Stimulated activated CD8-positive, alpha-beta memory T cell treated with anti-CD3 and anti-CD28 coated beads, Interleukin-7, amount 100 ng/mL, for 4 hours (primary cell): Measurements from ENCODE around the gene TTC38.
A peak's percentile ranks its signal among the peaks of the same experiment; 100 is the strongest.

ENCODE experiments used
- DNase-seq, 2 donors: peaks; one replicate each; pipeline ENCODE4 v3.0.0-alpha.2; 2020; ENCODE audit warnings: low read depth in 2 of 2

The TTC38 gene

DNA sequence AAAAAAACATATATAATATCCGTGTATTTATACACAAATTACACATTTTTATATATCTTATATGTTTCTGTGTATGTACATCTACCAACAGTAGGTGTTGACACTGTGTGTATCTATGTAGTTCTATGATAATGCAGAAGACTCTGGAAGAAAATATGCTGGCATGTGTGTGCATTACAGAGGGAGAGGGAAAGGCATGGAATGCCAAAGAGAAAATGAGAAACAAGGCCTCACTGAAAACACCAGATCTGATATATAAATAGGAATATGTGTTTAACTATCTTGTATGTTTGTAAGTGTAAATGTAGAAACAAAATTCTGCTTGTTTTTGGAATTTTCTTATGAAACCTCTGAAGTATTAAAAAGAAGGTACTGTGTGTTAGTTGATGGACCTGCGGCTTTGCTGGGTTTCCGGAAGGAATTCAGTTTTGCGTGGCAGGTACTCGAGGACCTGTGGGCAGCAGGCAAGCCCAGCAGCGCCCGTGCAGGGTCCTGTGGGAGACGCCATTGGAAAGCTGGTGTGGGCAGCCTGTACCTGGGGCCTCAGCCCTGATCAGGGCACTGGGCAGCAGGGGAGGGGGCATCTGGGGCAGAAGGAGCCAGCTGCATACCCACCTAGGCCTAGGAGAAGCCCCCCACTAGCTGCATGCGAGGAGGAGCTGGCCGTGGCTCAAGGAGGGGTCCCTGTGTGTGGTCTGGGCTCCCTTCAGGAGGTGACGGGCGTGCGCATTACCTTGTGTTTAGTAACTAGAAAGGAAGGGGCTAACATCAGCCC lies 60.1 kb downstream of the TTC38 start:
- DNase-seq: no peak

GRCh38 chr22:46328797-46329196 lies 61.0 kb downstream of the TTC38 start:
- no peak for DNase-seq

- DNase-seq: no peak
Observed at GRCh38 chr22:46329616-46330015, 61.8 kb downstream of the TTC38 start.

- DNase-seq: no peak
Observed at GRCh38 chr22:46330426-46330825, 62.6 kb downstream of the TTC38 start.

DNA sequence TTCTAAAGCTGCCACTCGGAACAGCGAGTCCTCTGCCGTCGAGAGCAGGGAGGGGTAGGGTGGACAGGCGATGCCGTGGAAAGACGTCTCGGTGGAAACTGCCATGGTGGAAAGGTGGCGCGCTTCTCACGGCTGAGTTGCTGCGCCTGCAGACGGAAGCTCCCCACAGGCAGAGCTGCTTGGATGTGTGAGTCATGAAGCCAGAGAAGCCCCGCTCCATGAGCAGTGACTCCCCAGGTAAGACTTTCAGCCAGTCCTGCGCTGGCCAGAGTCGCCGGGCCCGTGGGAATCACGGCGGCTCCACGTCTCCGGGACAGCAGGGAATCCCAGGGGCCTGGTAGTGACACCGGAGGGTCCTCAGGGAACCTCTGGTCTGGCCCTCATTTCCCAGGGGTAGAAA lies 63.7 kb downstream of the TTC38 start:
- DNase-seq: no peak

- peak; percentile 31 to 76 for DNase-seq
Observed at GRCh38 chr22:46335201-46336118, 67.7 kb downstream of the TTC38 start, which contains the start of gene TRMU. Gene TRMU, plus strand, starts transcription at chr22:46335714. Its CDS starts 51 bp downstream, at chr22:46335765.

GRCh38 chr22:46336119-46337078 lies 68.6 kb downstream of the TTC38 start:
- no peak for DNase-seq

GRCh38 chr22:46337870-46338269 lies 70.1 kb downstream of the TTC38 start:
- no peak for DNase-seq

DNA sequence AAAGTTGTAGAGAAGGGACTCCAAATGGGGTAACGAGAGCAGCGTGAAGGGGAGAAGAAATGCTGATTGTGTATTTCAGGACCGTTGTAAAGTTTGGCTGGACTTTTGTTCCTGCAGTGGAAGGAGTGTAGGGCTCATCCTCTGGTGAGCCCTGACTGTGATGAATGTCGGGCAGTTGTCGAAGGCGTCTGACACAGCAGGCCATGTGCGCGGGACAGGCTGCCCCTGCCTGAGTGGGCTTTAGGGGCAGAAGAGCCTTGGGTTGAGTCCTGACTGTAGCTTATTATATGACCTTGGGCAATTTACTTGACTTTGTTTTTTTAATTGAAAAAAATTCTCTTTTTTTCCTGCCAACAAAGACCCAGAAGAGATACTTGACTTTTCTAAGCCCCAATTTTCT lies 70.8 kb downstream of the TTC38 start:
- DNase-seq: no peak

- no peak for DNase-seq
Observed at GRCh38 chr22:46339956-46340355, 72.1 kb downstream of the TTC38 start.

DNA sequence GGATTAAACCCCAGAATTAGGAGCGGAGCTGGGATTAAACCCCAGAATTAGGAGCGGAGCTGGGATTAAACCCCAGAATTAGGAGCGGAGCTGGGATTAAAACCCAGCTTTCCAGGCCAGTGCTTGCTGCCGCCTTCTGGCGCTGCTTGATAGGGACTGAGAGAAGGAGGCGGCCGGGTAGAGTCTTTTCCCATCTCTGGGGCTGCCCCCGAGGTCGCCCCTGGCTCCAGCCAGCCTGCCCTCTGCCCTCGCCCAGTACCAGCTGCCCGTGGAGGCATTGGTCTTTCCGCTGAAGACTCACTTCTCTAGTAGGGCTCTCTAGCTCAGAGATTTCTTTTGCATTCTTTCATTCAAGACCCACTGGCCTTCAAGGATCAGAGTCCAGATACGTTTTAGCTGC lies 72.9 kb downstream of the TTC38 start:
- no peak for DNase-seq
